Inferior parietal cortex (tissue), 1 donor: ENCODE measurements around the gene ASMT.
"Not testable (repeated sequence)": the region's sequence is repeated elsewhere in the genome, so short reads cannot be mapped to it uniquely, and the experiment has no call there.

Experiments
- DNase-seq: peaks from one replicate; pipeline ENCODE4 v3.0.0-alpha.2; 2016; ENCODE audit errors: extremely low spot score

The ASMT gene

DNA sequence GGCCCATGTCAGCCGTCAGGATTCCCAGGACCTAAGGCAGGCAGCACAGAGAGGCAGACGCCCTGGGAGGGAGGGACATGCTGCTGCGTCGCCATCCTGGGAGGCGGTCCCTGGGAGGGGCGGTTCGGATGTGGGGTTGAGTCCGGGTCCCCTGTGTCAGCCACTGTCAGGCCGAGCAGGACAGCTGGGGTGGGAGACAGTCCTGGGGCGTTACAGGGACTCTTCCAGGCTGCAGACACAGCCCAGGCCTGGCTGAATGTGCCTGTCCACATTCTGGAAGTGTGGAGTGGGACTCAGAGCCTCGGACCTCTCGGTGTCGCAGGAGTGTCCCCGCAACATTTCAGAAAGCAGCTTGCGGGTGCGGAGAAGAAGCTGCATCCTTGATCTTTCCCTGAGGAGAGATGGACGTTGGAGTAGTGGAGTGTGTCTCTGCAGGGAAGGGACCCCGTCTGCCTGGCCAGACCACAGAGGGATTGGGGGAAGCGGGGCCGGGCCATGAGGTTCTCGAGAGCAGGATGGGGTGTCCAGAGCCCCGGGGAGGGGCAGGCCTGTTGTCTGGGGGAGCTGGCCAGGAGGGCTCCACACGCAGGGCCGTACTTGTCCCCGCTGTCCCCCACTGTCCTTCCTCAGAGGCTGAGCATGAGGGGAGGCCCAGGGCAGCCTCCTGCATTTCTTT is 17.4 kb upstream of the ASMT start:
- no peak for DNase-seq

GRCh38 chrX:1598021-1598875 is 16.6 kb upstream of the ASMT start:
- no peak for DNase-seq

DNA sequence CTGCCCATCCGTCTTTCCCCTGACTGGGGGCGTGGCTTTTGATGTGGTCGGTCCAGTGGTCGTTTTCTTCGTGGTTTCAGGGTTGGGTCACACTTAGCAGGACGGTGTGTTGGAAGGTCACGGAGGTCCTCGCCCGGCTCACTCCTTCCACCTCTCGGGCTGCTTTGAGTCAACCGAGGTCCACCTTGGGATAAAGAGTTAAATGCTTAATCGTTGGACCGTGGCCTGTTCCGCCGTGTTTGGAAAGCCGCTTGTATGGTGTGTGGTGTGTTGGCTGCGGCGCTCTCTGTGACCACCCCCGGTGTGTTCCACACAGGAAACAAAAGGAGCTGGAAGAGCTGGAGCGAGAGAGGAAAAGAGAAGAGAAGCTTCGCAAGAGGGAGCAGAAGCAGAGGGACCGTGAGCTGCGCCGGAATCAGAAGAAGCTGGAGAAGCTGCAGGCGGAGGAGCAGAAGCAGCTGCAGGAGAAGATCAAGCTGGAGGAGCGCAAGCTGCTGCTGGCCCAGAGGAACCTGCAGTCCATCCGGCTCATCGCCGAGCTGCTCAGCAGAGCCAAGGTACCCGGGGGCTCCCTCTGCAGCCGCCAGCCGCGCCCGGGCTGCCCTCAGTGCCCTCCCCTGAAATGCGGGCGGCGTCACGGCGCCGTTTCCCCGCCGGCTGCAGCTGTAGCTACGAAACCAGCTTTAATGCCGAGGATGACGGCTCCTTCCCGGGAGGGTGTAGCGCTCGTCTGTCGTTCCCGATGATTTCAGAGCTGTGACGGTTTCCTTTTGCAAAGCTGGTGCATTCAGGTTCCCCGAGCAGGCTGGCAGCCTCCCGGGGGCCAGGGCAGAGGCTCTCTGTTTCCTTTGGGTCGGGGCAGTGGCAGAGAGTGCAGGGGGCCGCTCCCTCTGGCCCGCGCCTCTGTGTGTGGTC is 15.7 kb upstream of the ASMT start:
- DNase-seq: no peak

- DNase-seq: no peak
Observed at GRCh38 chrX:1599791-1600405, 15.0 kb upstream of the ASMT start.

DNA sequence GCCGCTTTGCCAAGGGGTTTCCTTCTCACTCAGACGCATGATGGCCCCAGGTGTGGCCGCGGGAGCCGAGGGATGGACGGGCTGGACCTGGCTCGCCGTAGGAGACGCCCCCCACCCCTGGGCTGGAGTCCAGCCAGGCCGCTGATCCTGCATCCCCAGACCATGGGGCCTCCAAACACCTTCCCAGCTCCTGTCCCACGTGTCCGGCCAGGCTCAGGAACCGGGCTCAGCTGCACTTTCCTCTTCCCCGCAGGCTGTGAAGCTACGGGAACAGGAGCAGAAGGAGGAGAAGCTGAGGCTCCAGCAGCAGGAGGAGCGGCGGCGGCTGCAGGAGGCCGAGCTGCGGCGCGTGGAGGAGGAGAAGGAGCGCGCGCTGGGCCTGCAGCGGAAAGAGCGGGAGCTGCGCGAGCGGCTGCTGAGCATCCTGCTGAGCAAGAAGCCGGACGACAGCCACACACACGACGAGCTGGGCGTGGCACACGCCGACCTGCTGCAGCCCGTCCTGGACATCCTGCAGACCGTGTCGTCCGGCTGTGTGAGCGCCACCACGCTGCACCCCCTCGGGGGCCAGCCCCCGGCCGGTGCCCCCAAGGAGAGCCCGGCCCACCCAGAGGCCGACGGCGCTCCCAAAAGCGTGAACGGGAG is 14.3 kb upstream of the ASMT start:
- no peak for DNase-seq

DNA sequence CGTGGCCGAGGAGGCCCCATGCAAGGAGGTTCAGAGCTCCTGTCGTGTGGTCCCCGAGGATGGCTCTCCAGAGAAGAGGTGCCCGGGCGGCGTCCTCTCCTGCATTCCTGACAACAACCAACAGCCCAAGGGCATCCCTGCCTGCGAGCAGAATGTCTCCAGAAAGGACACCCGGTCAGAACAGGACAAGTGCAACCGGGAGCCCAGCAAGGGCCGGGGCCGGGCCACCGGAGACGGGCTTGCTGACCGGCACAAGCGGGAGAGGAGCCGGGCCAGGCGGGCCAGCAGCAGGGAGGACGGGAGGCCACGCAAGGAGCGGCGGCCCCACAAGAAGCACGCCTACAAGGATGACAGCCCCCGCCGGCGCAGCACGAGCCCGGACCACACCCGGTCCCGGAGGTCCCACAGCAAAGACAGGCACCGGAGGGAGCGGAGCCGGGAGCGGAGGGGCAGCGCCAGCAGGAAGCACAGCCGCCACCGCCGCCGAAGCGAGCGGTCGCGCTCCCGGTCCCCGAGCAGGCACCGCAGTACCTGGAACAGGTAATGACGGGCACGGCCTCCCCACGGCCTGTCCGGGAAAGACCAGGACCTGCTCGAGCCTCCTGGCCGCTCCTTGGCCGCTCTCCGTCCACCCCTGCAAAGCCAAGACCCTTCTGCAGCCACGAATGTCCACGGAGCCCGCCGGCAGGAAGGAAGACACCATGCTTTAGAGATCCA is 13.7 kb upstream of the ASMT start:
- no peak for DNase-seq

- no peak for DNase-seq
Observed at GRCh38 chrX:1601768-1602085, 13.1 kb upstream of the ASMT start.

DNA sequence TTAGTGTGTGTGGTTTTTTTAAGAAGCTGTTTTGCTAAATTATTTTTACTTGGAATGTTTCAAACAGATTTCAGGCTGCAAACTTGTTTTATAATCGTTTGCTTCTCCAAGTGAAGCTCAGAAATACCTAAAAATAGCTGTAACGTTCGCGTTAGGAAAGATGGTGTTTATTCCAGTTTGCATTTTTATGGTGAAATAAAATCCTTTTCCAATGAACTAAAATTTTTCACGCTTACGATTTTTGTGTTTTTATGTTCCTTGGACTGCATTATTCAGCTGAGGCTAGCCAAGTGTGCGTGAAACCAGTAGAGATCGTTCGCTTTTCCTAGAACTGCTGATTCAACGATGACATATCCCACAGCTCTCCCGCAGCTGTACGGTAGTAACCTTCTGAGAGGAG is 12.6 kb upstream of the ASMT start:
- DNase-seq: no peak

GRCh38 chrX:1606496-1606895 is 8.4 kb upstream of the ASMT start:
- no peak for DNase-seq

GRCh38 chrX:1609311-1609710 is 5.5 kb upstream of the ASMT start:
- no peak for DNase-seq

- DNase-seq: no peak
Observed at GRCh38 chrX:1609762-1610161, 5.1 kb upstream of the ASMT start.

DNA sequence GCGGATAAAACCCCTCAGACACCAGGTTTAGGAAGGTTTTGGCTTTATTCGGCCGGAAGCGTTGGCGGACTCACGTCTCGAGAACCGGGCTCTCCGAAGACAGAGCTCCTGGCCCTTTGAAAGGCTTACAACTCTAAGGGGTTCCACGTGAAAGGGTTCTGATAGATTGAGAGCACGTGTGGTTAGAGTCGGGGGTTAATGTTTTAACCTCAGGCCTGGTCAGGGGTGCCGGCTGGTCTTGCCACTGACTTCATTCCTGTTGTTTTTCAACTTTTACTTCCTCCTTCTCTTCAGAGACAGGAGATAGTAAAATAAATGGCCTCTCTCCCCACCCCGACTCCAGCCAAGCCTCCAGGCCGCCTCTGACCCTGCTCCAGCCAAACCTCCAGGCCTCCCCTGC is 4.7 kb upstream of the ASMT start:
- DNase-seq: no peak

DNA sequence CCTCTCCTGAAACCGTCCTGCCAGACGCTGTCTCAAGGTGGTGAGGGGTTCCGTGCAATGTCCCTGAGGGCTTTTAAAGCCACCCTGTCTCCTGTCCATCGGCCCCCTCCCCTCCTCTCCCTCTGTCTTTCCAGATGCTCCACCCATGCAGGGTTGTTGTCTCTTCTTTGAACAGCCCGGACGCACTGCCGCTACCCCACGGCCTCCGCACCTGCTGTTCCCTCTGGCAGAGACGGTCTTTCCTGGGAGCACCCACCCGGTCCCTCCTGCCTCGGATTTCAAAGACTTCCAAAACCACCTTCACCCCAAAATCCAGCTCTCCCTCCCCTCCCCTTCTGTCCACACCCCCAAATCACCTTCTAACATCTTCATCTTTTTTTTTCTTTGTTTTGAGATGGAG is 4.1 kb upstream of the ASMT start:
- no peak for DNase-seq

- no peak for DNase-seq
Observed at GRCh38 chrX:1612641-1613286, 2.1 kb upstream of the ASMT start.

GRCh38 chrX:1618689-1619088 is 3.8 kb downstream of the ASMT start:
- no peak for DNase-seq

DNA sequence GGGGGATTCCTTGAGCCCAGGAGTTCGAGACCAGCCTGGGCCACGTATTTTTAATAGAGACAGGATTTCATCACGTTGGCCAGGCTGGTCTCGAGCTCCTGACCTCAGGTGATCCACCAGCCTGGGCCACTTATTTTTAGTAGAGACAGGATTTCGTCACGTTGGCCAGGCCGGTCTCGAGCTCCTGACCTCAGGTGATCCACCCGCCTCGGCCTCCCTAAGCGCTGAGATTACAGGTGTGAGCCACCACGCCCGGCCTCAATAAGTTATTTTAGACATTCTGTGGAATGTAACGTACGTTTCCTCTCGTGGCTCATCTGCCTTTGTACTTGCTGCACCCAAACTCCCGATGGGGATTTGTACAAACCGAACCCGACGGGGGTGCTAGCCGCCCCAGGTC is 8.8 kb downstream of the ASMT start:
- DNase-seq: no peak

DNA sequence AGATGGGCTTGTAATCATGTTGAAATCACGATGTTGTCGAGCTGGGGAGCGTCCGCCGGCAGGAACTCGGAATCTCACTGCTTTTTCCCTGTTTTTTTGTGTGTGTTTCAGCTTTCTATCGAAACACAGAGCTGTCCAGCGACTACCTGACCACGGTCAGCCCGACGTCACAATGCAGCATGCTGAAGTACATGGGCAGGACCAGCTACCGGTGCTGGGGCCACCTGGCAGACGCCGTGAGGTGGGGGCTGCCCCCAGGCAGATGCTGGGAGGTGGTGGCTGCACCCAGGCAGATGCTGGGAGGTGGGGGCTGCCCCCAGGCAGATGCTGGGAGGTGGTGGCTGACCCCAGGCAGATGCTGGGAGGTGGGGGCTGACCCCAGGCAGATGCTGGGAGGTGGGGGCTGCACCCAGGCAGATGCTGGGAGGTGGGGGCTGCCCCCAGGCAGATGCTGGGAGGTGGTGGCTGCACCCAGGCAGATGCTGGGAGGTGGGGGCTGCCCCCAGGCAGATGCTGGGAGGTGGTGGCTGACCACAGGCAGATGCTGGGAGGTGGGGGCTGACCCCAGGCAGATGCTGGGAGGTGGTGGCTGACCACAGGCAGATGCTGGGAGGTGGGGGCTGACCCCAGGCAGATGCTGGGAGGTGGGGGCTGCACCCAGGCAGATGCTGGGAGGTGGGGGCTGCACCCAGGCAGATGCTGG is 9.4 kb downstream of the ASMT start:
- not testable (repeated sequence) for DNase-seq

DNA sequence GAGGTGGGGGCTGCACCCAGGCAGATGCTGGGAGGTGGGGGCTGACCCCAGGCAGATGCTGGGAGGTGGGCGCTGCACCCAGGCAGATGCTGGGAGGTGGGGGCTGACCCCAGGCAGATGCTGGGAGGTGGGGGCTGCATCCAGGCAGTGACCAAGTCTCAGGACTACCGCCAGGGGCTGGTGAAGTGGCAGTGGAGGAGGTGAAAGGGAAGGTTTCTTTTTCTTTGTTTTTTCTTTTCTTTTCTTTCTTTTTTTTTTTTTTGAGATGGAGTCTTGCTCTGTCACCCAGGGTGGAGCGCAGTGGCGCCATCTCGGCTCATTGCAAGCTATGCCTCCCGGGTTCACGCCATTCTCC is 10.0 kb downstream of the ASMT start:
- not testable (repeated sequence) for DNase-seq

DNA sequence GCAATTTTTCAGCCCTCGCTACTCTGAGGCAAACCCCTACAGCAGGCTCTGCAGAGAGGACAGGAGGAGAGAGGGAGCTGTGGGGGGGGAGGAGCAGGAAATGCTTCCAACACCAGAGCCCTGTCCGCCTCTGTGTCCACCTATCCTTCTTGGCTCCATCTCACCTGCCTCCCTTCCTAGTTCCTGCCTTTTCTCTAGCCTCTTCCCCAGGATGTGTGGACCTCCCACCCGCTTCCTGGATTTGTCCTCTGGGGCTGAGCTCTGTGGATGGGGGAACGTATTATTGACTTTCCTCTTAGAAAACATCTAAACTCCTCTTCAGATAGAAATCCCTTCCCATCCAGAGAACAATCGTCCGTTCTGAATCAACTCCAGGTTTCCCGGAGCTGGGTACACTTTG is 14.4 kb downstream of the ASMT start:
- no peak for DNase-seq

DNA sequence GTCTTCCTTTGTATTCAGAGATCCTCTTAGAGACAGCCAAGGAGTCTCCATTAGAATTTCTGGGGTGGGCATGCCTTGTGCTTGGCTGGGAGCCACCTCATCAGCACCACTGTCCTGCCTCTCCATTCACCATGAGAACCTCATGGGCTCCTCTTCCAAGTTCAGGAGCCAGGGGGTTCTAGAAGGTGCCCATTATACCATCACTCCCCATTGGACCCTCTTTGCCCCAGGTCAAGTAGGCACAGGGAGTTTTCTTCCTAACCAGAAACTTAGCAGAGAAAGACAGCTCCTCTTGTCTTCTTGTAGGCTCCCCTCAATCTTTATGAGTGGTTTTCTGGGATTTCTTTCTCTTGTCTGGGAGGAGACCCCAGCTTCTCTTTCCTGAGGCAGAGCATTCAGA is 31.1 kb downstream of the ASMT start:
- DNase-seq: no peak
